HG03095 (cell line): Measurements from ENCODE around the gene IDS.
A peak's percentile ranks its signal among the peaks of the same experiment; 100 is the strongest.
"Not testable (repeated sequence)": the region's sequence is repeated elsewhere in the genome, so short reads cannot be mapped to it uniquely, and the experiment has no call there.

Experiments used
- ATAC-seq: cut with Tn5 transposase; IDR thresholded peaks from one replicate; pipeline ENCODE4 v1.9.1; 2021; ENCODE audit warnings: moderate library complexity; ENCODE audit not compliant: unreplicated experiment

IDS gene

GRCh38 chrX:149528381-149528780, 23.3 kb upstream of the IDS start:
- no peak for ATAC-seq

GRCh38 chrX:149527705-149528104, 22.6 kb upstream of the IDS start:
- no peak for ATAC-seq

- not testable (repeated sequence) for ATAC-seq
Observed at GRCh38 chrX:149526318-149527033, 21.4 kb upstream of the IDS start.

- peak; percentile 44 for ATAC-seq
Observed at GRCh38 chrX:149525903-149526302, 20.8 kb upstream of the IDS start.

- ATAC-seq: peak; percentile 93
Observed at GRCh38 chrX:149525389-149525788, 20.3 kb upstream of the IDS start.

GRCh38 chrX:149522916-149523315, 17.8 kb upstream of the IDS start:
- ATAC-seq: no peak

- ATAC-seq: no peak
Observed at GRCh38 chrX:149521438-149521837, 16.3 kb upstream of the IDS start.

- not testable (repeated sequence) for ATAC-seq
Observed at GRCh38 chrX:149520636-149521277, 15.7 kb upstream of the IDS start.

GRCh38 chrX:149518236-149518635, 13.1 kb upstream of the IDS start:
- ATAC-seq: no peak

GRCh38 chrX:149517308-149517707, 12.2 kb upstream of the IDS start:
- ATAC-seq: no peak

- no peak for ATAC-seq
Observed at GRCh38 chrX:149516604-149517003, 11.5 kb upstream of the IDS start.

GRCh38 chrX:149515954-149516602, 11.0 kb upstream of the IDS start:
- no peak for ATAC-seq

- ATAC-seq: no peak
Observed at GRCh38 chrX:149513825-149514428, 8.8 kb upstream of the IDS start.

GRCh38 chrX:149512225-149512885, 7.2 kb upstream of the IDS start:
- ATAC-seq: peak; percentile 78

GRCh38 chrX:149511081-149511480, 6.0 kb upstream of the IDS start:
- ATAC-seq: no peak

GRCh38 chrX:149510386-149510785, 5.3 kb upstream of the IDS start:
- no peak for ATAC-seq

GRCh38 chrX:149508467-149508866, 3.4 kb upstream of the IDS start:
- ATAC-seq: no peak

GRCh38 chrX:149506349-149506748, 1.2 kb upstream of the IDS start:
- no peak for ATAC-seq

GRCh38 chrX:149505671-149506070, 565 bp upstream of the IDS start:
- no peak for ATAC-seq

- ATAC-seq: peak; percentile 42
Observed at GRCh38 chrX:149504226-149504914, 736 bp downstream of the IDS start.

- peak; percentile 63 for ATAC-seq
Observed at GRCh38 chrX:149503446-149503845, 1.7 kb downstream of the IDS start.
